GM19035 (cell line): ENCODE data around the gene FOSL2.
"Not testable (repeated sequence)": the region's sequence is repeated elsewhere in the genome, so short reads cannot be mapped to it uniquely, and the experiment has no call there.

Experiments used
- ATAC-seq: cut with Tn5 transposase; IDR thresholded peaks from one replicate; pipeline ENCODE4 v1.9.1; 2021; ENCODE audit not compliant: unreplicated experiment

FOSL2 gene

GRCh38 chr2:28371728-28372127 is 20.9 kb upstream of the FOSL2 start:
- not testable (repeated sequence) for ATAC-seq

- no peak for ATAC-seq
Measured at GRCh38 chr2:28373854-28374253, 18.8 kb upstream of the FOSL2 start.

- no peak for ATAC-seq
Measured at GRCh38 chr2:28374331-28374730, 18.3 kb upstream of the FOSL2 start.

- no peak for ATAC-seq
Measured at GRCh38 chr2:28375236-28375635, 17.4 kb upstream of the FOSL2 start.

- no peak for ATAC-seq
Measured at GRCh38 chr2:28375742-28376631, 16.7 kb upstream of the FOSL2 start.

DNA sequence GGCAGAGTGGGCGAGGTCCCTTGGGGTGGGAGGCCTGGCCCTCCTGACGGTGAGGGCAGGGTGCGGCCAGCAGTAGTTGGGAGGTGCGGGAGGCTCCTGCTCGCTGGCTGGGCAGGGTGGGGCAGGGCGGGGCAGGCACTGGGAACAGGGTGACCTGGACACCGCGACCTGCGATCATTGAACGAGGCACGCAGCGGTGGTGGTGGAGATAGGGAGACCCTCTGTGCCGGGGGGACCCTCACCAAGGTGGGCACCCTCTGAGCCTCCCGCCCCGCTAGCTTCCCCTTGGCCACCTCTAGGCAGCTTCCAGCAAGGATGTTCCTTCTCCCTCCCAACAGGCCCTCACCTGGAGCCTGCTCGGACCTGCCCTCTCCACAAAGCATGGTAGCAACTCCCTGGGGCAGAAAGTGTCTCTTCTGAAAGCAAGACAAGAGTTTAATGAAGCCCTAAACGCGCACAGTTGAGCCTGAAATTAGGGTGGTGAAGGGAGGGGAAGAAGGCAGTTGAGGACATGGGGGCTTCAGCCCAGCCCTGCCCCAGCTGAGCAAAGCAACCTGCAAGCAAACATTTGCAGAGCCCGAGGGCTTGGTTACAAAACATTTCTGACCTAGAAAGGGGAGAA is 15.4 kb upstream of the FOSL2 start:
- ATAC-seq = no peak

DNA sequence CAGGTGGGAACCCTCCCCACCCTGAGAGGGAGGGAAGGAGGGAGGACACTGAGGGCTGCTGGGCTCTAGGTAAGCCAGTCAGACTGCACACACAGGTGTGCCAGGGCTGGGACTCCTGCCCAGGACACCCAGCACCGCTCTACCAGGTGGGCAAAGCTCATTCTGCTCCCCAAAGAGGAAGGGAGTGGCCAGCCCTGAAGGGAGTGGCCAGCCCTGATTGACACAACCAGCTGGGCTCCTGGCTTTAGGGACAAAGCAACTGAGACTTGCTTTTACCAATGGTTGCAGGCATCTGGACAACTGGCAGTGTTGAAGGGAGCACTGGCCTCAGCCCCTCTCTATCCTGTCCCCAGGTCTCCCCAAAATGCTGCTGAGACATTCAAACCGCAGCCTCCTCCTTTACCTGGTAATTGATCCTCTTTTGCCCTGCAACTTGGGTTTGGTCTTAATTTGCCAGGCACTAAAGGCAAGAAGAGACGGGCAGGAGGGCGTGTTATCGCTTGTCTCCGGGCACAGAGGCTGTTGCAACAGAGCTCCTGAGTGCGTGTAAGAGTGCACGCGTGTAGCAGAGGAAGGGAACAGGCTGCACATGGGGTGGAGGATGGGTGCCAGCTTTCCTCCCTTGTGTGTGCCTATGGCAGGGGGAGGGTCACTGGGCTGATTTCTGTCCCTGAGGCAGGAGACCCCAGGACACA is 14.5 kb upstream of the FOSL2 start:
- no peak for ATAC-seq

GRCh38 chr2:28378679-28379584 is 13.7 kb upstream of the FOSL2 start:
- ATAC-seq = no peak

- ATAC-seq = no peak
Measured at GRCh38 chr2:28380219-28380618, 12.4 kb upstream of the FOSL2 start.

GRCh38 chr2:28381225-28382180 is 11.2 kb upstream of the FOSL2 start:
- no peak for ATAC-seq

GRCh38 chr2:28382755-28383154 is 9.9 kb upstream of the FOSL2 start:
- no peak for ATAC-seq

DNA sequence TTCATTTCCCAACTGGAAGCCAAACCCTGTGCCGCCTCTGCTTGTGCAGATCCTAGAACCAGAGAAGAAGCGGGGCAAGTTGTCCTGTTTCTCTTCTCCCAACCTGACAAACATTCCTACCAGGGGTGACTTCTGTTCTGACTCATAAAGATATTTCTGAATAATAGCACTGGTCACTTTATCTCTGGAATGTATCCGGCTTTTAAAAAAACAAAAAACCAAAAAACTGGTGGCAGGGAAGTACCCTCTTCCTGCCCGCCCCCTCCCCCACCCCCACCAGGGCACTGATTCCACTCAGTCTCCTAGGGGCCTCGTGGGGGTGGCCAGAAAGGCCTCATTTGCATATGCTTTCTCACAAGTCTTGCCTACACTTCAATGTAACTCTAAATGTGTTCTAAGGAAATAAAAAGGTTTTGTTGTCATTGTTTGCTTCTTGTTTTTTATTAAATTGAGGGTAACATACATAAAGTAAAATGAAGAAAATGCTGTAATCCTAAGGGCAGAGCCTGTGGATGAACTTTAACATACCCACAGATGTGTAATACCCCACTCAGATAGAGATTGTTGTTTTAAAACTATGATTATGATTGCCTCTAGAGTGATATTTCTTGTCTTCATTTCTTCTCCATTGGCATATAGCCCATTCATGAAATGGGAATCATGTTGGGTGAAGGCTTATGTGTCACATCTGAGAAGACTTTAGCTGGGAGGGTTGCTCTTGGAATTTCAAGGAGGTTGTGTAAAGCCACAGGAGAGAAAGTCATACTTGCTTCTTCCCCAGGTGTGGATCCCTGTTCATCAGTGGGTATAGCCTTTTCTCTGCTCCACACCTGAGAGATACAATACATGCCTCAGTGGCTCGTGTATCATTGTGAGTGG is 5.3 kb upstream of the FOSL2 start:
- ATAC-seq = no peak

GRCh38 chr2:28389399-28390240 is 3.0 kb upstream of the FOSL2 start:
- no peak for ATAC-seq

GRCh38 chr2:28390241-28390745 is 2.4 kb upstream of the FOSL2 start:
- ATAC-seq = no peak

GRCh38 chr2:28390746-28391563 is 1.7 kb upstream of the FOSL2 start:
- no peak for ATAC-seq

GRCh38 chr2:28391564-28392296 is 928 bp upstream of the FOSL2 start:
- ATAC-seq = peak; percentile 36
